ENCODE data around the gene JADE2.
A peak's percentile ranks its signal among the peaks of the same experiment; 100 is the strongest.
"Not testable (repeated sequence)": the region's sequence is repeated elsewhere in the genome, so short reads cannot be mapped to it uniquely, and the experiment has no call there.

Gene JADE2

DNA sequence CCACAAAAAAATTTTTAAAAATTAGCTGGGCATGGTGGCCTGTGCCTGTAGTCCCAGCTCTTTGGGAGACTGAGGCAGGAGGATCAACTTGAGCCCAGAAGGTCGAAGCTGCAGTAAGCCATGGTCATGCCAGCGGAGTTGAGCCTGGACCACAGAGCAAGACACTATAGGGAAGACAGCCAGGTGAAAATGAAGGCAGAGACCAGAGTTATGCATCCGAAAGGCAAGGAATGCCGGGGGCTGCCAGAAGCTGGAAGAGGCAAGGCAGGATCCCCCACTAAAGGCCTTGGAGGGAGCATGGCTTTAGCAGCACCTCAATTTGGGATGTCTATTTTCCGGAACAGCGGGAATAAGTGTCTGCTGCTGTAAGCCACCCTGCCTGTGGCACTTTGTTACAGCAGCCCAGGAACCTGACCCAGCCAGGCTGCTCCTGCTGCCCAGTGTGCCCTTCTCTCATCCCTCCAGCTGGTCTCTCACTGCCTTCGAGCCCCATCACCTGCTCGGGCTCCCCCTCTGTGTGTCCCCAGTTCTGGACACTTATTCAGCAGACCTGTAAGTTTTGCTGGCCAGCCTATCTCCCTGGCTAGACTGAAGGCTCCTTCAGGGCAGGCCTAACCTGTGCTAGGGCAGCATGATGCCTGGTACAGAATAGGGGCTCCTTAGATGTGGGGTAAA is 16.8 kb upstream of the JADE2 start:
- DNase-seq: no peak

- peak; percentile 75 for DNase-seq
Observed at GRCh38 chr5:134509308-134510040, 16.0 kb upstream of the JADE2 start.

GRCh38 chr5:134510970-134511795 is 14.3 kb upstream of the JADE2 start:
- no peak for DNase-seq

GRCh38 chr5:134511796-134512660 is 13.4 kb upstream of the JADE2 start:
- DNase-seq: no peak

- DNase-seq: no peak
Observed at GRCh38 chr5:134512661-134512999, 12.8 kb upstream of the JADE2 start.

- DNase-seq: peak; percentile 37
Observed at GRCh38 chr5:134515801-134516200, 9.7 kb upstream of the JADE2 start.

- not testable (repeated sequence) for DNase-seq
Observed at GRCh38 chr5:134516984-134517383, 8.5 kb upstream of the JADE2 start.

DNA sequence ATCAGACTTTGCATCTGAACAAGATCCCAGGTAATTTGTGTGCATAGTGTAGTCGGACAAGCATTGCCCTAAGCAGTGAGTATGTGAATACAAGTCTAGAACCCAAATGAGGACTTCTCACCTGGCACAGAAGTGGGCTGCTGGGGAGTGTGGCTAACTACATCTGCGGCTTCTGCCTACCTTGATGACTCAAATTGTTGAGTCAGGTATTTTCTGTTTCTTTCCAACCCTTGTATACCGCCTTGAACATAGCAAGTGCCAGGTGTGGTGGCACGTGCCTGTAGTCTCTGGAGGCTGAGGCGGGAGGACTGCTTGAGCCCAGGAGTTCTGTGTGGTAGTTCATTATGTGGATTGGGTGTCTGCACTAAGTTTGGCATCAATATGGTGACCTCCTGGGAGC is 7.9 kb upstream of the JADE2 start:
- DNase-seq: no peak

DNA sequence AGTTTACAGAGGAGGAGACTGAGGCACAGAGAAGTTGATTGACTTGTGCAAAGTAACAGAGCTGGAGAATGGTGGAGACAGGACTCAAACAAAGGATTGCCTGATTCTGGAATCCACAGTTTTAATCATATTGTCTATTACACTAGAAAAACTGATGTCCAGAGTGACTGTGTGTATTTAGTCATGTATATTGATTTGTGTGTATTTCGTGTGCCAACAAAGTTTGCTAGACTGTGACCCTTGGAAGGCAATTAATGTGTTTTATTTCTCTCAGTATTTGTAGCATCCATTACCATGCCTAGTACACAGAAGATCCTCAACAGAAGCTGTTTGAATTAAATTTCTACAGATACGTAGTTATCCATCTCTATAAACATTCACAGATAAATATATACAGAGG is 5.5 kb upstream of the JADE2 start:
- no peak for DNase-seq

- DNase-seq: no peak
Observed at GRCh38 chr5:134521841-134522240, 3.6 kb upstream of the JADE2 start.

DNA sequence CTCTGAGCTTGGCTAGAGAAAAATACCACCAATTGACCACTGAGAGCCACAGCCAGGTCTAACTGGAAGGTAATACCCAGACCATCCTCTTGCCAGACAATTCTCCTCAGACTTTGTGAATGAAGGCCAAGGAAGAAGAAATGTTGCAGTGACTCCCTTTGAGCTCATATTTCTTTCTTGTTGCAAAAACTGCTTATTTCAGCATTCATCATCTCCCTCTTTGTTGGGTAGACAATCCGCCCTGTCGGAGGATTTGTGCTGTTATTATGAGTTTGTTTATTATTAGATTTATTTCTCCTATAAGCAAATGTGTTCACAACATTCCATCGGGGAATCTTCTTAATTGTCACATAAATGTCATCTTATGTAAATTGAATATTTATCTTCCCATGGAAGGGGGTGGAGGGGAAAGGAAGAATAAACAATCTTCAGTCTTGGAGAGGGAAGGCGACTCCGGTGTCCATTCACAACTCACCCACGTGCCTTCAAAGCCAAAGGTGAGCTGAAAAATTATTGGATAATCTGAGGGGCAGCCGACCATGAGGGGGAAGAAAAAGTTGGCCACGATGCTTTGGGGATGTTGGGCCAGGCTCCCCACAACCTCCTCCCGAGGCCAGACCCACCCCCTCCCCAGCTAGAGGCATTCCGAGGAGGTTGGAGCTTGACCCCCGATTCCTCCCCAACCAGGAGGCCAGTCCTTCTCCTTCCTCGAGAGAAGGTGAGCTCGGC is 1.8 kb upstream of the JADE2 start:
- no peak for DNase-seq

- DNase-seq: no peak
Observed at GRCh38 chr5:134524272-134524825, 1.1 kb upstream of the JADE2 start.

GRCh38 chr5:134525683-134526482 is 413 bp downstream of the JADE2 start:
- DNase-seq: peak; percentile 44

DNA sequence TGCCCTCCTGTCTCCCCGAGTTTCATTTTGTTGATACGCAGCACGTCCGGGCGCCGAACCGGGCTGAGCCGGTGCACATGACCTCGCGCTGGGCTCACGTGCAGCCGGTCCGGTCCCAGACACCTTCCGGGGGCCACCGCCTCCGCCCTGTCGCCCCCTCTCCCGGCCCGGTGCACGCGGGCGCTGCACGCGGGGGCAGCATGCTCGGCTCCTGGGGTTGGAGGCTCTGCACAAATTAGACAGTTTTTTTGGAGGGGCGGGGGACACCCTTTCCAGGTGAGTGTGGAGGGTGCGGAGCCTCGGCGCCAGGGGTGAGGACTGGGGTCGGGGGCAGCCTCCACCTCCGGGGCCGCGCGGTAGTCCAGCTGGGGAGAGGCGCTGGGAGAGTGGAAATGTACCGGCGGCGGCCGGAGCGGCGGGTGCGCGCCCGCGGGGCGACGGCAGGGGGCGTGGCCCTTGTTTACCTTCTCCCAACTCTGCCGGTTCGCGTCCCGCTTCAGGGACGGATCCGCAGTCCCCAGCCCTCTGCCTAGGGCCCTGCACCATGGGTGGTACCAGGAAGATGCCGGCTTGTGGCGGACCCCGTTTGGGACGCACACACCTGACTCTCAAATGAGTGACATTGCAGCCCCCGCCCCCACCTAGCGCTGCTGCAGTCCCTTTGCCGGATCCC is 1.1 kb downstream of the JADE2 start:
- no peak for DNase-seq

DNA sequence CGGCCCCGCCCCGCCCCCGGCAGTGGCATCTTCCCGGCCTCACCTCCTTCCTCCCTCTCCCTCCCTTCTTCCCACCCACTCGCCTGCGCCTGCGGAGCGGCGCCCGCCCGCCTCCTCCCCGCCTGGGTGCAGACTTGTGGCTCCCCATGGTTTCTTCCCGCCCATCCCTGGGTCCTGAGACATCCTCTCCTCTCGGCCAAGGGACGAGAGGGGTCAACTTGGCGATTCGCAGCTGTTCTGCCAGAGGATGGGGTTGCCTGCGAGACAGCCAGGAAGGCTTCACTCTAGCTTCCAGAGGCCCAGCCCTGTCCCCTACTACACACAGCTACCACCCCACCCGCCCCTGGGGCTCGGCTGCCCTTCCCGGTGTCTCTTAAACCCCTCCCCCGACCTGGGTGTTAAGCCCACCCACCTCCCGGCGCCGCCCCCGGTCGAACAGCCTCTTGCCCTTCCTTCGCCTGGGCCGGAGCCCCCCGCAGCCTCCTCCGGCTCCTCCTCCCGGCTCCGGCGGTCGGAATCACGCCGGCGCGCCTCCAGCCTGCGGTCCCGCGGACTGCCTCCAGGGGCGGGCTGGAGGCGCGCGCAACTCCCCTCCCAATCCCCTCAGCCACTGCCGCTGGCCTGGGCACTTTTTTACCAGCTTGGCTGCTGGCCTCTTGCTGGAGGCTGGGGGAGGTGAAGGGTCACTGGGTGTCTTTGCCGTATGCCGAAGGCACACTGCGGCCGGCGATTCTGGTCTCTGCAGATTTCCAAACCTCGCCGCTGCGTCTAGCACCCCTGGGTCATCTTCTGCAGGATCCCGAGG is 1.9 kb downstream of the JADE2 start:
- peak; percentile 56 for DNase-seq

DNA sequence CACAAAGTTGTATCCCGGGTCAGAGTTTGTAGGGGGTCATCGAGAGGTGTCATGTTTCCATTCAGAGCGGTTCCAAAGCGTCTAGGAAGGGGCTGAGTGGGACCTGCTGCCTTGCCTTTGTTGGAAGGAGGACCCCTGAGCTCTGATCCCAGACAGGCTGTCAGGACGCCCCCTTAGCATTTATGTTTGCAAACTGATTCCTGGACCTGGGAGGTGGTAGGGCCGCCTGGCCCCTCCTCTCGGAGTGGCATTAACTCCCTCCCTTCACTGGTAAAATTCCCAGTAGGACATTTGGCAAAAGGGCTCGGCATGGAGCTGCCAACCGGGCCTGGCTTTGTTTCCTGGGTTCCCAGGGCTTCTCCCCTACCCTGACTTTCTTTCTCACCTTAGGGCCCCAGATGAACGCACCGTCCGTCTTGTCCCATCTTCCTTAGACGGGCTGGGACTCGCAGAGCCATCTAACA is 2.5 kb downstream of the JADE2 start:
- no peak for DNase-seq

- no peak for DNase-seq
Observed at GRCh38 chr5:134528556-134528955, 3.1 kb downstream of the JADE2 start.

- no peak for DNase-seq
Observed at GRCh38 chr5:134529460-134529859, 4.0 kb downstream of the JADE2 start.
